Measurements from ENCODE around the gene CFAP54. TPM values are rescaled to one million over a fixed set of nuclear protein-coding genes. Genes with fewer than 3 reads are reported as not detected.

The CFAP54 gene
- polyA plus RNA-seq, 1 donor from 2014 or later, result 1.1 TPM

DNA sequence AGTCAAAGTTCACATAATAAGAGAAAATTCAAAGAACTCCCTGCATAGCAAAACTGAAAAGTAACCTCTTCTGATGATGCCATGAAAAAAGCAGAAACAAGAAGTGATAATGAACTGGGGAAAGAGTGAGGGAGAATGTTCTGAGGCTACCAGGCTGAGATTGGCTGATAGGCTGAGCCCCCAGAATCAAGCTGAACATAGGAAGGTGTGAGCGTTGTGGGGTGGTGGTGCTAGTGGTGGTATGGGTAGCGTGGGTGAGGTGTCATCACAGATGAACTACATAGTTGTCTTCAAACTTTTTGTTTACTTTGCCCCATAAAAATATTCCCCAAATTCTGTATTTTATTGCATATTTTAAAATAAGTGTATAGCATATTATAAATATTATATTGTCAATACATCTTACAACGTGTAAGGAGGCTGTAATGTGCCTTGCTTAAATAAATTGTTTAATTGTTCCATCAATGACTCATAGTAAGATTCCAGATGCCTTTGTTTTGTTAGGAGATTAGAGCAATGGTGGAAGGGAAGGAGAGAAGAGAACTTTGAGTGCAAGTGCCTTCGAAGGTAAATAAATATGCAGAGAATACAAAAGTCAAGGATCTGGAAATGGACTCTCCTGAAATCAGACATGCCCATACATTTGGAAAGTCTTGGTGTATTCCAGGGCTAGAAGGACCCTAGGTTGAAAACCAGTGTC is 15.8 kb upstream of the CFAP54 start:
- peaks cover 4% of the 10 kb centered on the region for H3K9me3 ChIP-seq (ENCODE audit: low read length)
- no peak overlapping the region for H3K4me3 ChIP-seq (ENCODE audit: low read length)
- no peaks in the 10 kb centered on the region for H4K20me1 ChIP-seq (ENCODE audit: insufficient read depth)
- H3K9me2 ChIP-seq (ENCODE audit: insufficient read depth, low read length), result no peaks in the 10 kb centered on the region
- no peak overlapping the region for H3K9ac ChIP-seq (ENCODE audit: low read length)
- no peak overlapping the region for H3K4me2 ChIP-seq (ENCODE audit: low read length)
- no peak for TF ChIP-seq MXI1 (conservative IDR thresholded peaks at IDR 0.05; ENCODE audit: poor library complexity, severe bottlenecking)
- TF ChIP-seq EZH2 (IDR thresholded peaks at IDR 0.05; ENCODE audit: borderline replicate concordance, insufficient read depth, low read length, poor library complexity, severe bottlenecking), result no peak
- TF ChIP-seq, protein P1, sequence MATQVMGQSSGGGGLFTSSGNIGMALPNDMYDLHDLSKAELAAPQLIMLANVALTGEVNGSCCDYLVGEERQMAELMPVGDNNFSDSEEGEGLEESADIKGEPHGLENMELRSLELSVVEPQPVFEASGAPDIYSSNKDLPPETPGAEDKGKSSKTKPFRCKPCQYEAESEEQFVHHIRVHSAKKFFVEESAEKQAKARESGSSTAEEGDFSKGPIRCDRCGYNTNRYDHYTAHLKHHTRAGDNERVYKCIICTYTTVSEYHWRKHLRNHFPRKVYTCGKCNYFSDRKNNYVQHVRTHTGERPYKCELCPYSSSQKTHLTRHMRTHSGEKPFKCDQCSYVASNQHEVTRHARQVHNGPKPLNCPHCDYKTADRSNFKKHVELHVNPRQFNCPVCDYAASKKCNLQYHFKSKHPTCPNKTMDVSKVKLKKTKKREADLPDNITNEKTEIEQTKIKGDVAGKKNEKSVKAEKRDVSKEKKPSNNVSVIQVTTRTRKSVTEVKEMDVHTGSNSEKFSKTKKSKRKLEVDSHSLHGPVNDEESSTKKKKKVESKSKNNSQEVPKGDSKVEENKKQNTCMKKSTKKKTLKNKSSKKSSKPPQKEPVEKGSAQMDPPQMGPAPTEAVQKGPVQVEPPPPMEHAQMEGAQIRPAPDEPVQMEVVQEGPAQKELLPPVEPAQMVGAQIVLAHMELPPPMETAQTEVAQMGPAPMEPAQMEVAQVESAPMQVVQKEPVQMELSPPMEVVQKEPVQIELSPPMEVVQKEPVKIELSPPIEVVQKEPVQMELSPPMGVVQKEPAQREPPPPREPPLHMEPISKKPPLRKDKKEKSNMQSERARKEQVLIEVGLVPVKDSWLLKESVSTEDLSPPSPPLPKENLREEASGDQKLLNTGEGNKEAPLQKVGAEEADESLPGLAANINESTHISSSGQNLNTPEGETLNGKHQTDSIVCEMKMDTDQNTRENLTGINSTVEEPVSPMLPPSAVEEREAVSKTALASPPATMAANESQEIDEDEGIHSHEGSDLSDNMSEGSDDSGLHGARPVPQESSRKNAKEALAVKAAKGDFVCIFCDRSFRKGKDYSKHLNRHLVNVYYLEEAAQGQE (IDR thresholded peaks at IDR 0.05; ENCODE audit: borderline replicate concordance), result no peak
- TF ChIP-seq POLR2AphosphoS5 (IDR thresholded peaks at IDR 0.05), result no peak
- no peak for TF ChIP-seq RAD21 (conservative IDR thresholded peaks at IDR 0.05)
- H3K27ac ChIP-seq (ENCODE audit: low read length), result no peak overlapping the region
- no peaks in the 10 kb centered on the region for H3K36me3 ChIP-seq (ENCODE audit: insufficient read depth, low read length)
- no peaks in the 10 kb centered on the region for H3F3A ChIP-seq (ENCODE audit: insufficient read depth, low read length, poor library complexity, severe bottlenecking)
- no peaks in the 10 kb centered on the region for H3K27me3 ChIP-seq (ENCODE audit: insufficient read depth, low read depth, low read length)
- H3K79me2 ChIP-seq (replicated peaks; ENCODE audit: insufficient read depth, low read length), result no peaks in the 10 kb centered on the region
- no peak overlapping the region for H2AFZ ChIP-seq (ENCODE audit: low read depth, low read length)

DNA sequence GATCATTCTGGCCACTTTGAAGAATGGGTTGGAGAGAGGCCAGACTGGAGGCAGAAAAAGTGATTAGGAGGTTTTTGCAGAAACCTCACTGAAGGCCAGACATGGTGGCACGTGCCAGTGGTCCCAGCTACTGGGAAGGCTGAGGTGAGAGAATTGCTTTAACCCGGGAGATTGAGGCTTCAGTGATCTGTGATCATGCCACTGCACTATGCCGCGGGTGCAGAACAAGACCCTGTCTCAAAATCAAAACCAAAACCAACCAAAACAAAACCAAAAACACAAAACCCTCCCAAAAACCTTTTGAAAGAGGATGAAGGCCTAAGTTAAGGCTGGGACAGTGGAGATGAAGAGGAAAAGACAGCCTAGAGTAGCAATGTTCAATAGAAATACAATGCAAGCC is 15.2 kb upstream of the CFAP54 start:
- Histone ChIP-seq H3K36me3 (ENCODE audit: insufficient read depth, low read length) (no peaks in the 10 kb centered on the region), H3K9me2 (ENCODE audit: insufficient read depth, low read length) (no peaks in the 10 kb centered on the region), H3K9ac (ENCODE audit: low read length) (no peak overlapping the region), H3K9me3 (ENCODE audit: low read length) (peaks cover 4% of the 10 kb centered on the region), H3K4me2 (ENCODE audit: low read length) (no peak overlapping the region), H3K27me3 (ENCODE audit: insufficient read depth, low read depth, low read length) (no peaks in the 10 kb centered on the region), H4K20me1 (ENCODE audit: insufficient read depth) (no peaks in the 10 kb centered on the region), H3K27ac (ENCODE audit: low read length) (no peak overlapping the region), H3F3A (ENCODE audit: insufficient read depth, low read length, poor library complexity, severe bottlenecking) (no peaks in the 10 kb centered on the region), H3K79me2 (replicated peaks; ENCODE audit: insufficient read depth, low read length) (no peaks in the 10 kb centered on the region), H3K4me3 (ENCODE audit: low read length) (no peak overlapping the region), H2AFZ (ENCODE audit: low read depth, low read length) (no peak overlapping the region)
- no peak for TF ChIP-seq TAF1 (IDR thresholded peaks at IDR 0.05; ENCODE audit: low read depth)
- TF ChIP-seq MXI1 (conservative IDR thresholded peaks at IDR 0.05; ENCODE audit: poor library complexity, severe bottlenecking), result no peak
- TF ChIP-seq EZH2 (IDR thresholded peaks at IDR 0.05; ENCODE audit: borderline replicate concordance, insufficient read depth, low read length, poor library complexity, severe bottlenecking), result no peak
- no peak for TF ChIP-seq SMC3 (conservative IDR thresholded peaks at IDR 0.05; ENCODE audit: poor library complexity)

DNA sequence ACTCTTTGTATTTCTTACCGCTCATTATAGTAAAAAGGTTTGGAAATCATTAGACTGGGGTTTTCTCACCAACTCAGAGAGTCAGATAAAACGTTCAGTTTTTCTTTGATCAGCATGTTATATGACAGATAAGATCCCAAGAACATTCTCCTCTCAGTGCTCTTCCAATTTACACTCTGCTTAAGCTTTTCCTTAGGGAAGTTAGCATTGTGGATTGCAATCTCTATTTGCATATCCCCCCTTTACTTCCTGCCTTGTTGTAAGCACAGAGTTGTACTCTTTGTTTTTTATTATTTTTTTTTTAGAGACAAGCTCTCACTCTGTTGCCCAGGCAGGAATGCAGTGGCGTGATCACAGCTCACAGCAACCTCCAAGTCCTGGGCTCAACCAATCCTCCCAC is 11.4 kb upstream of the CFAP54 start:
- H3K9ac ChIP-seq (ENCODE audit: low read length), result no peak overlapping the region
- TF ChIP-seq EP300 (conservative IDR thresholded peaks at IDR 0.05; ENCODE audit: poor library complexity, severe bottlenecking) (no peak), RAD21 (conservative IDR thresholded peaks at IDR 0.05) (no peak), EZH2 (IDR thresholded peaks at IDR 0.05; ENCODE audit: borderline replicate concordance, insufficient read depth, low read length, poor library complexity, severe bottlenecking) (no peak), SMC3 (conservative IDR thresholded peaks at IDR 0.05; ENCODE audit: poor library complexity) (no peak), TAF1 (IDR thresholded peaks at IDR 0.05; ENCODE audit: low read depth) (no peak), POLR2AphosphoS5 (IDR thresholded peaks at IDR 0.05) (no peak), MXI1 (conservative IDR thresholded peaks at IDR 0.05; ENCODE audit: poor library complexity, severe bottlenecking) (no peak)
- TF ChIP-seq, protein P1 (IDR thresholded peaks at IDR 0.05; ENCODE audit: borderline replicate concordance), result no peak
- TF ChIP-seq, protein P2, sequence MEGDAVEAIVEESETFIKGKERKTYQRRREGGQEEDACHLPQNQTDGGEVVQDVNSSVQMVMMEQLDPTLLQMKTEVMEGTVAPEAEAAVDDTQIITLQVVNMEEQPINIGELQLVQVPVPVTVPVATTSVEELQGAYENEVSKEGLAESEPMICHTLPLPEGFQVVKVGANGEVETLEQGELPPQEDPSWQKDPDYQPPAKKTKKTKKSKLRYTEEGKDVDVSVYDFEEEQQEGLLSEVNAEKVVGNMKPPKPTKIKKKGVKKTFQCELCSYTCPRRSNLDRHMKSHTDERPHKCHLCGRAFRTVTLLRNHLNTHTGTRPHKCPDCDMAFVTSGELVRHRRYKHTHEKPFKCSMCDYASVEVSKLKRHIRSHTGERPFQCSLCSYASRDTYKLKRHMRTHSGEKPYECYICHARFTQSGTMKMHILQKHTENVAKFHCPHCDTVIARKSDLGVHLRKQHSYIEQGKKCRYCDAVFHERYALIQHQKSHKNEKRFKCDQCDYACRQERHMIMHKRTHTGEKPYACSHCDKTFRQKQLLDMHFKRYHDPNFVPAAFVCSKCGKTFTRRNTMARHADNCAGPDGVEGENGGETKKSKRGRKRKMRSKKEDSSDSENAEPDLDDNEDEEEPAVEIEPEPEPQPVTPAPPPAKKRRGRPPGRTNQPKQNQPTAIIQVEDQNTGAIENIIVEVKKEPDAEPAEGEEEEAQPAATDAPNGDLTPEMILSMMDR (IDR thresholded peaks at IDR 0.05; ENCODE audit: poor library complexity, severe bottlenecking), result no peak
- H3K36me3 ChIP-seq (ENCODE audit: insufficient read depth, low read length), result no peaks in the 10 kb centered on the region
- H3K27me3 ChIP-seq (ENCODE audit: insufficient read depth, low read depth, low read length), result no peaks in the 10 kb centered on the region
- H3F3A ChIP-seq (ENCODE audit: insufficient read depth, low read length, poor library complexity, severe bottlenecking), result no peaks in the 10 kb centered on the region
- H3K4me3 ChIP-seq (ENCODE audit: low read length), result no peak overlapping the region
- H2AFZ ChIP-seq (ENCODE audit: low read depth, low read length), result no peak overlapping the region
- no peaks in the 10 kb centered on the region for H4K20me1 ChIP-seq (ENCODE audit: insufficient read depth)
- no peaks in the 10 kb centered on the region for H3K9me2 ChIP-seq (ENCODE audit: insufficient read depth, low read length)
- no peak overlapping the region for H3K27ac ChIP-seq (ENCODE audit: low read length)
- no peak overlapping the region for H3K4me2 ChIP-seq (ENCODE audit: low read length)
- H3K79me2 ChIP-seq (replicated peaks; ENCODE audit: insufficient read depth, low read length), result no peaks in the 10 kb centered on the region
- H3K9me3 ChIP-seq (ENCODE audit: low read length), result no peaks in the 10 kb centered on the region

Data from neural cell (in vitro differentiated cells).